Measurements from ENCODE around the gene GPA33.

GPA33 gene

DNA sequence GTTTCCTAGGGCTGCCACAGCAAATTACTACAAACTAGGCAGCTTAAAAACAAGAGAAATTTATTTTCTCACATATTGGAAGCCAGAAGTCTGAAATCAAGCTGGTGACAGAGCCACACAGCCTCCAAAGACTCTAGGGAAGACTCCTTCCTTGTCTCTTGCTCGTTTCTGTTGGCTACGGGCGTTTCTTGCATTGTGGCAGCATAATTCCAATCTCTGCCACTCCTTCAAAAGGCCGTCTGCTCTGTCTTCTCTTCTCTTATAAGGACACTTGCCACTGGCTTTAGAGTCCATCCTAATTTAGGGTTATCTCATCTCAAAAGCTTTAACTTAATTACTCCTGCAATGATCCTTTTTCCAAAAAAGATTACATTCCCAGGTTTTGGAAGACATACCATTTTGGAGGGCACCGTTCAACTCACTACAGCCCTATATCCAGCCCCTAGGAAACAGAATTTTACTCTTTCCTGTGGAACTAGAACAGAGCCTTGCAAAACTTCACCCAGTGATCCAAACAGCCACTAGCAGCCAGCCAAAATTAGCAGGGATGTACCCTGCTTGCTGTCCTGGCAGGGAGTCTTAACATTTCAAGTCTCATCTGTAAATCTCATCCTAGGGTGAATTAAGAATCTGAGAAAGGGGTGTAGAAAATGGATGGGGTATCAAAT is 12.9 kb upstream of the GPA33 start:
- TF ChIP-seq, protein P1, sequence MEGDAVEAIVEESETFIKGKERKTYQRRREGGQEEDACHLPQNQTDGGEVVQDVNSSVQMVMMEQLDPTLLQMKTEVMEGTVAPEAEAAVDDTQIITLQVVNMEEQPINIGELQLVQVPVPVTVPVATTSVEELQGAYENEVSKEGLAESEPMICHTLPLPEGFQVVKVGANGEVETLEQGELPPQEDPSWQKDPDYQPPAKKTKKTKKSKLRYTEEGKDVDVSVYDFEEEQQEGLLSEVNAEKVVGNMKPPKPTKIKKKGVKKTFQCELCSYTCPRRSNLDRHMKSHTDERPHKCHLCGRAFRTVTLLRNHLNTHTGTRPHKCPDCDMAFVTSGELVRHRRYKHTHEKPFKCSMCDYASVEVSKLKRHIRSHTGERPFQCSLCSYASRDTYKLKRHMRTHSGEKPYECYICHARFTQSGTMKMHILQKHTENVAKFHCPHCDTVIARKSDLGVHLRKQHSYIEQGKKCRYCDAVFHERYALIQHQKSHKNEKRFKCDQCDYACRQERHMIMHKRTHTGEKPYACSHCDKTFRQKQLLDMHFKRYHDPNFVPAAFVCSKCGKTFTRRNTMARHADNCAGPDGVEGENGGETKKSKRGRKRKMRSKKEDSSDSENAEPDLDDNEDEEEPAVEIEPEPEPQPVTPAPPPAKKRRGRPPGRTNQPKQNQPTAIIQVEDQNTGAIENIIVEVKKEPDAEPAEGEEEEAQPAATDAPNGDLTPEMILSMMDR (IDR thresholded peaks at IDR 0.05; ENCODE audit: insufficient read depth, low read length, poor library complexity, severe bottlenecking) = no peak

DNA sequence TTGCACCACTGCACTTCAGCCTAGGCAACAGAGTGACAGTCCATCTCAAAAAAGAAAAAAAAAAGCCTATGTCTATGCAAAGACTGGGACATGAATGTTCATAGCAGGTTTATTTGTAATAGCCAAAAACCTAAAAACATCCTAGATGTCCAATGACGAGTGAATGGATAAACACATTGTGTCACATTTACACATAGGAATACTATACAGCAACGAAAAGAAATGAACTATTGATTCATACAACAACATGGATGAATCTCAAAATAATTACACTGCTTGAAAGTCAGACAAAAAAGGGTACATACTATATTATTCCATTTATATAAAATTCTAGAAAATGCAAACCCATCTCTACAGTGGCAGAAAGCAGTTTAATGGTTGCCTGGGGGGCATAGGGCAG is 11.6 kb upstream of the GPA33 start:
- TF ChIP-seq, protein P1 (IDR thresholded peaks at IDR 0.05; ENCODE audit: insufficient read depth, low read length, poor library complexity, severe bottlenecking) = no peak
- H3K4me3 ChIP-seq (replicated peaks; ENCODE audit: low read depth, low read length) = no peak overlapping the region

More for the DNA sequence above, 12.9 kb upstream of the GPA33 start:
- H3K27me3 ChIP-seq (replicated peaks; ENCODE audit: control insufficient read depth, insufficient read depth, low read length) = 0 out of 2 replicates have a peak, but pooled peaks cover 2% of the 10 kb centered on the region
- no peak for DNase-seq (ENCODE audit: extremely low read depth, insufficient read length)
- no peak overlapping the region for H3K4me3 ChIP-seq (replicated peaks; ENCODE audit: low read depth, low read length)
- H3K36me3 ChIP-seq (ENCODE audit: control insufficient read depth, insufficient read depth, low read length) = no peaks in the 10 kb centered on the region

DNA sequence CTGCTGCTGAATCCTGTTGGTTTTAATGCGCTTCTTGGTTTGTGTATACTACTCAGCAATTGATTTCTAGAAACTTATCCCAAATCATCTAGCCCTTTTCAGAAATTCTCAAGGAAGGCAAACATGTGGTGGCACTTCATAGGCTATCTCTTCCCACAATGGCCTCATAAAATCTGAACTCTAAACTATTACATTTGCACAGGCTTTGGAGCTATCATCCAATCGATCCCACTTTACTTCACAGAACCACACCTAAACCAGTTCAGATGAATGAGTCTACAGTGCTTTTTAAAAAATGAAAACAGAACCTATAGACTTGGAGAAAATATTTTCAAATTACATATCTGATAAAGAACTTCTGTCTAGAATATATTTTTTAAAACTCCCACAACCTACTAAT is 10.6 kb upstream of the GPA33 start:
- Histone ChIP-seq H3K27me3 (replicated peaks; ENCODE audit: control insufficient read depth, insufficient read depth, low read length) (0 out of 2 replicates have a peak, but pooled peaks cover 2% of the 10 kb centered on the region), H3K36me3 (ENCODE audit: control insufficient read depth, insufficient read depth, low read length) (no peaks in the 10 kb centered on the region), H3K4me3 (replicated peaks; ENCODE audit: low read depth, low read length) (no peak overlapping the region)
- no peak for DNase-seq (ENCODE audit: extremely low read depth, insufficient read length)
- TF ChIP-seq, protein P1 (IDR thresholded peaks at IDR 0.05; ENCODE audit: insufficient read depth, low read length, poor library complexity, severe bottlenecking) = no peak

More for the DNA sequence above, 11.6 kb upstream of the GPA33 start:
- no peak for DNase-seq (ENCODE audit: extremely low read depth, insufficient read length)
- H3K27me3 ChIP-seq (replicated peaks; ENCODE audit: control insufficient read depth, insufficient read depth, low read length) = 0 out of 2 replicates have a peak, but pooled peaks cover 2% of the 10 kb centered on the region
- no peaks in the 10 kb centered on the region for H3K36me3 ChIP-seq (ENCODE audit: control insufficient read depth, insufficient read depth, low read length)

DNA sequence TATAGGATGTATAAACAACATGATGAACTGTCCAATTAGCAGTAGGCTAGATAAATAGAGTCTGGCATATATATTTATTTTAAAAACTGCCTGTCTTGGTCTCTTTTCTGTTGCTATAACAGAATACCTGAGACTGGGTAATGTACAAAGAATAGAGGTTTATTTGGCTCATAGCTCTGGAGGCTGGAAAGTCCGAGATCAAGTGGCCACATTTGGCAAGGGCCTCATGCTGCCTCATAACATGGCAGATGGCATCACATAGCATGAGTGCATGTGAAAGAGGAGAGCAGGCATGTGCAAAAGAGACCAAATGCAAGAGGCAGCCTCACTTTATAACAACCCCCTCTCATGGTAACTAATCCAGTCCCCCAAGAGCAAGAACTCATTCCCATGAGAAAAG is 9.7 kb upstream of the GPA33 start:
- no peak for DNase-seq (ENCODE audit: extremely low read depth, insufficient read length)
- Histone ChIP-seq H3K36me3 (ENCODE audit: control insufficient read depth, insufficient read depth, low read length) (no peaks in the 10 kb centered on the region), H3K4me3 (replicated peaks; ENCODE audit: low read depth, low read length) (no peak overlapping the region), H3K27me3 (replicated peaks; ENCODE audit: control insufficient read depth, insufficient read depth, low read length) (0 out of 2 replicates have a peak, but pooled peaks cover 2% of the 10 kb centered on the region)
- TF ChIP-seq, protein P1 (IDR thresholded peaks at IDR 0.05; ENCODE audit: insufficient read depth, low read length, poor library complexity, severe bottlenecking) = no peak

DNA sequence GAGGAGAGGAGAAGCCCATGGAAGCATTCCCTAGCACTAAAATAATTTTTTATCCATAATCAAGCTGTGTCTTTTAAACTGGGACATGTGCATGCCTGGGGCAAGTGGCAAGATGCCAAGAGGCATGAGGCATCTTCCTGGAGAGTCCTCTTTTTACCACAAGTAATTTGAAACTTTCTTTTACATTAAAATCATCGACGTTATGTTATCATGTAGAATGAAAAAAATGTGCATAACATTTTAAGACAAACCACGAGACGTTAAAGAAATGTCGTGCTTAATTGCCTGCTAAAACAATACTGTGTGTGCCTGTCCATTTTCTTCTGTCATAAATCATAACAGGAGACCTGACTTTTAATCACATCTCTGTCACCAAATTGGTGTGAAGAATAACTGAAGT is 5.2 kb upstream of the GPA33 start:
- TF ChIP-seq, protein P1 (IDR thresholded peaks at IDR 0.05; ENCODE audit: insufficient read depth, low read length, poor library complexity, severe bottlenecking) = no peak
- DNase-seq (ENCODE audit: extremely low read depth, insufficient read length) = no peak
- Histone ChIP-seq H3K4me3 (replicated peaks; ENCODE audit: low read depth, low read length) (no peak overlapping the region), H3K36me3 (ENCODE audit: control insufficient read depth, insufficient read depth, low read length) (no peaks in the 10 kb centered on the region), H3K27me3 (replicated peaks; ENCODE audit: control insufficient read depth, insufficient read depth, low read length) (0 out of 2 replicates have a peak, but pooled peaks cover 2% of the 10 kb centered on the region)
